HG02981 (cell line): ENCODE measurements around the gene RTF2.

Experiments used
- ATAC-seq: cut with Tn5 transposase; IDR thresholded peaks from one replicate; pipeline ENCODE4 v1.9.1; 2021; ENCODE audit warnings: mild to moderate bottlenecking, moderate library complexity; ENCODE audit not compliant: unreplicated experiment

The RTF2 gene

DNA sequence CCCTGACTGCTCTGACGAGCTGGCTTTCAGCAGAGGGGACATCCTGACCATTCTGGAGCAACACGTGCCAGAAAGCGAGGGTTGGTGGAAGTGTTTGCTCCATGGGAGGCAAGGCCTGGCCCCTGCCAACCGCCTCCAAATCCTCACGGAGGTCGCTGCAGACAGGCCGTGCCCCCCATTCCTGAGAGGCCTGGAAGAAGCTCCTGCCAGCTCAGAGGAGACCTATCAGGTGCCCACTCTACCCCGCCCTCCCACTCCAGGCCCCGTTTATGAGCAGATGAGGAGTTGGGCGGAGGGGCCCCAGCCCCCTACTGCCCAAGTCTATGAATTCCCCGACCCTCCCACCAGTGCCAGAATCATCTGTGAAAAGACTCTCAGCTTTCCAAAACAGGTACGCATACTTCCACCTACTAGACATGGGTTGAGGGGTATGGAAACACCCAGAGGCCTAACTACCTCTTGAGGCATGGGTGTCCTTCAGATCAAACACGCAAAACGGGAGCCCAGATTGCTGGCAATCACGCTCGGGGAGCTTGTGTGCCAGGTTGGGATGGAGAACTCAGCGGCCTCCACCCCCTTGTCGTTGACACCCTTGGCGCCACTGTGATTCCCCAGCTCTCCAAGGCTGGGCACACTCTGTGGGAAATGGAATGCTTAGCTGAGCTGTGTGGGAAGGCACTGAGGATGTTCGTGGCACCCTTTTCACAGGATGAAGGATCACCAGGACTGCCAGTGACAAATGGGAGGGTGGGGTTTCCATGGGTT, 31.0 kb upstream of the RTF2 start:
- no peak for ATAC-seq

DNA sequence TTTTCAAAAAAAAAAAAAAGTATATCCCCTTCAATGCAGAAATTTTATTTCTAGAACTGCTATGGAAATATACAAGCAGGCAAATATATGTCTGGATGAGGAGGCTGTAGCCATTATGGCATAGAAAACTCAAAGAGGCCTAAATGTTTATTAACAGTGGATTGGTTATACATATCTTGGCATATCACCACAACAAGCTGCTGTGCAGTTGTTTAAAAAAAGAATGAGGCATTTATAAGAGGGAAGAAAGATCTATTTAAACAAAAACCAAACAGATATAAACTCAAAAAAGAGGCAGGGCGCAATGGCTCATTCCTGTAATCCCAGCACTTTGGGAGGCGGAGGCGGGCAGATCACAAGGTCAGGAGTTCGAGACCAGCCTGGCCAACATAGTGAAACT, 30.1 kb upstream of the RTF2 start:
- ATAC-seq: no peak

DNA sequence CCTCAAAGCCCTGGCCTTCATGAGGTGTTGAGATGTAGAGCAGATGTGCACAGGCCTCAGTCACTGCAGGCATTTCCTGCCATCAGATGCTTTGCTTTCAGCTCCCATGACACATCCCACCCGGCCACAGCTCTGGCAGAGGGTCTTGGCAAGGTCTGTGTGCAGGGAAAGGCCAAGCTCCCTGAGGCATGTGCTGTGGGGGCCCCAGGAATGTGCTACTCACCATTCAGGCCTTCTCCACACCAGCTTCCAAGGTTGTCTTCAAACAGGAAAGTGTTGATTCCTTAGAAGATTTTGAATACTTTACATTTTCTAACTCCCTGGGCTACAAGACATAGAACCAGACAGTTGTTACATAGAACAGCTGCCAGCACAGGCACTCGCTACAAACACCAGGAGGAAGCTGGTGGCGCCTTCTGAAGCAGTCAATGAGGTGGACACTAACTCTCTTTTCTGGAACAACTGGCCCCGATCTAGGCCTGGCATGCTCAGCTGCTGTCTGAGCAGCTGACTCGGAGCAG, 28.6 kb upstream of the RTF2 start:
- no peak for ATAC-seq

DNA sequence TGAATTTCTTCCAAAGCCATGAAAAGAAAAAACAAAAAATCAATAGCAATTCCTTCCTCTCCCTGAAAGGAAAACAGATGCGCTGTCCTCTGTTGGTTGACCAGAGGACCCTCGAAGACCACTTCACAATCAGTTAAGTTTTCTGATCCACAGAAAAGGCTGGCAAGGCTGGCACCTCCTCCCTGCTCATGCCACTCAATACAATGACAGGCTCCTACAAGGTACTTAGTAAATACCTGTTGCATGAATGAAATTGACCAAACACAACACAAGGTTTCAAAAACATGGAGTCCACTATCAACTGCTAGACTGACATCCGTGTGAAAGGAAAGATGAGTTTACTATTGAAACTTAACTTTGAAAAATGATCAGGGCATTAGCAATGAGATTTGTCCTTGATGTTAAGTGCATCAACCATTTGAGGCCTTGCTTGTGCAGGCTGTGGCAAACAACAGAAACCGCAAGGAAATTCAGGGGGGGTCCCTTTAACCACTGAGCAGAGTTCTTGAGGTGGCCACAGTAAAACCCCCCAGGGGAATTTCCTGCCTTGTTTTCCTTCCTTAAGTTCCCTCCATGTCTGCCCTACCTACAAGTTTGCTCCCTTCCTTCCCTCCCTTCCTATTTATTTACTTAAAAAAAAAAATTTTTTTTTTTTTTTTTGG, 27.9 kb upstream of the RTF2 start:
- ATAC-seq: no peak

DNA sequence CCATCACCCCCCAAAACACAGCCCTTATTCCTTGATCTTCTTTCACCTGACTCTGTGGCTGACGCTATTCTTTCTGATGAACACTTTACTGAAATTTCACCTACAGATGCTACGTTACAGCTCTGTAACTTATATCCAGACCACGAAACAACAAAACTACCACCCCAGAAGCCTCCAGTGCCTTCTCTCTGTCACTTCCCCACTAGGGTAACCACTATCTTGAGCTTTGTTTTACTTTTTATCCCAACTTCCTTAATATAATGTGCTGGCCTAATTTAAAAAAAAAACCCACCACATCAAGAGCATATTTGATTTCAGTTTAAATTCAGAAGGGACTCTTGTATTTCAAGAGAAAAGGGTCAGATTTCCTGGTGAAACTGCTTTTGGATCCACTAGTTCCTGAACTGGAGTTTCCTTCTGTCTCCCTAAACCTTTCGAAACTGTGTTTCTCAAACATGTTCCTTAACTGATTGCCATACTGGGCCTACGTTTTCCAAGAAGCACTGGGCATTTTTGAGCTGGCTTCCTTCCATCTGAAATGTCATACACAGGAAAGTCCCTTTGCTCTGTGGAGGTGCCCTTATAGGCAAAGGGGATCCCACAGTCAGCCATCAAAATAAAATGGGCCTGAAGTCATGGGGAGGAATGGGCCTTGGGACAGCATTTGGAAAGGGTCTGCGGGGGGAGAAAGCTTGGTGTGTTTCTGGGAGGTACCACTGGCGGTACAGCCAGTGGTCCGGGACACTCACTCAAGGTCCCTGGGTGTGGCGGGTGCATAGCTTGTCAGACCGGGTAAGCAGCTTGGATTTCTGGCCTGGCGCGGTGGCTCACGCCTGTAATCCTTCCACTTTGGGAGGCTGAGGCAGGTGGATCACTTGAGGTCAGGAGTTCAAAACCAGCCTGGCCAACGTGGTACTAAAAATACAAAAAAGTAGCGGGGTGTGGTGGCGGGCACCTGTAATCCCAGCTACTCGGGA, 25.8 kb upstream of the RTF2 start:
- ATAC-seq: no peak

DNA sequence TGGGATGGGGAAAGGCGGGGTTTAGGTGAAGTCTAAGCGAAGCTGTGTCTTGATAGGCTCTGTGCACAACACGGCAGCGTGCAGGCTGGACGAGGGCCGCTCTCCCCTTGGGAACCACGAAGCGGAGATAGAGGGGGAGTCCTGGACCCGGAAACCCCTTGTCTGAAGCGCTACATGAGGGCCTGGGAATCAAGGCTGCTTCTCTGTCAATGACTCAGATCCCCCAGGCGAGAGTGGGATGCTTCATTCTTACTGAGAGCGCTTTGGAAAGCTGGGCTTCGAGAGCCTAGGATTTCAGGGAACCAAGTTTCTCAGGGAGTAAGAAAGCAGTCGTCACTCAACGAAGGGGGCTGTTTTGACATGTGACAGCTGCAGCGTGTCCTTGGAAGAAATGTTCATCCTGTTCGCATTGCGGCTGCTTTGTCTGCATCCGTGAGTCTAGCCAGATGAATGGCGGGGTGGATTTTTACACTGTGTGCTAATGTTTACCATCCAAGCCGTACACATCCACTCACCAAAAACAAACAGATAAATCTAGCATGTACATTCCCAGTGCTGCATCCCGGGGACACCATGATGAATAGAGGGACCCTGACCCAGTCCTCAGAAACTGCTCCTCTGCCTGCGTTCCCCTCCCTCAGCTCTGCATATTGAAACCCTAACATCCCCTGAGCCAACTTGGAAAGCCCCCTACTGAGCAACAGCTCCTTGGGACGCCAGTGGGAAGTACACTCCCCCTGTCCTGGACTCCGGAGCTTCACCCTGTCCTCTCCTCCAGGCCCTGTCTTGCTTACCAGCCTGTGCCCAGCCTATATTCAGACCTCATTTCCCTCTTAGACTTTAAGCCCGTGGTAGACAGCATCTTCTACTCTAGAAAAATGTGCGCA, 24.5 kb upstream of the RTF2 start:
- no peak for ATAC-seq

DNA sequence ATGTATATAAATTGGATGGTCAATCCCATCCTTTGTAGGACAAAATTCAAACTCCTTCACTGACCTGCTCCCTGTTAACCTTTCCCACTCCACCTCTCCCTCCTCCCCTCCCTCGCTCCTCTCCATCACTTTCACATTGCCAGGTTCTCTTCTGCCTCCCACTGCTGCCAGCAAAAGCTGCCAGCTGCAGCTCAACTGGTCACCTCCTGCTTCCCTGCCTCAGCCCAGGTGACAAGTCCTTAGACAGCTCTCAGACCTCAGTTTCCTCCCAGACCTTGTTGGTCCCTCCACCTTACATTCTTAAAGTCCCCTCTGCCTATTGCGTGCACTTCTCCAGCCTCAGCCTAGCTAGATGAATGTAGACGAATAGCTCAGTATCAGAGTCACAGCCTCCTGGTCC, 23.3 kb upstream of the RTF2 start:
- ATAC-seq: no peak

DNA sequence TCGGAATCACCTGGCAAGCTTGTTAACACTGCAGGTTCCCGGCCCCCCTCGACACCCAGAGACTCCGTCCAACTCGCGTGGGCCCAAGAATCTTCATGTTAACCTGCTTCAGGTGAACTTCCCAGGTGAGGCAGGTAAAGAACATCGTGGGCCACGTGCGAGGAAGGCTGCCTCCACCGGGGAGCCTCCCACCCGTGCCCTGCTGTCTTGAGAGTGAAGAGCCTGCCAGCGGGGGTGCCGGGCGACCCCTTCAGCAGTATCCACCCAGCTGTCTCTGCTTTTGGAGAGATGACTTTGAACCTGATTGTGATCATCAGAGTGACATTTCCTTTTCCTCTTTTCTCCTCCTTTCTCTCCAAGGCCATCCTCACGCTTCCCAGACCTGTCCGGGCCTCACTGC, 22.9 kb upstream of the RTF2 start:
- ATAC-seq: no peak

DNA sequence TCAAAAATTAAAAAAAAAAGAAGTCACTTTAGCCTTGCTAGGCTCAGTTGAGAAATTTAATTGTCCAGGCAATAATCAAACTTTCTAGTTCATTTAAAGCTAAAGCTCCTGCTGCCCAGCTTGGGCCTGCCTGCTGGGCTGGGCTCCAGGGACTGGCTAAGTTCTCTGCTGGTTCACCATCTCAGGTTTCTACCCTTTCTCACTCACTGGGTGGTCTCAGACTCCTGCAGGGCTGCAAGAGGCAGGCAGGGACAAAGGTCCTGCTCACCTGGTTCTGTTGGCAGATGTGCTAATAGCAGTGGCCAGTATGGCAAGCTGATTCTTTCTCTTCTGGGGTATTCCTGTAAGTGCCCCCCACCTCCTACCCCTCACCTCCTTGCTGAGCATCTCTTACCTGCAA, 21.2 kb upstream of the RTF2 start:
- no peak for ATAC-seq

DNA sequence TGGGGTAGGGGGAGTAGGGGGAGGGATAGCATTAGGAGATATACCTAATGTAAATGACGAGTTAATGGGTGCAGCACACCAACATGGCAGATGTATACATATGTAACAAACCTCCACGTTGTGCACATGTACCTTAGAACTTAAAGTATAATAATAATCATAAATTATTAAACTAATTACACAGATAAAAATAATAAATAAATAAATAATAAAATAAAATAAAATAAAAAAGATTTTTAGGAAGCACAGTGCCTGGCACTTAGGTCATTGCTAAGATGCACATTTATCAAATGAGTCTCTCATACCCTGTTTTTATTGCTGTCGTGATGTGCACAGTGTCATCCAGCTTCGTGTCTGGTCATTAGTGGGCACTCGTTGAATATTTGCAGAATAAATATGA, 19.0 kb upstream of the RTF2 start:
- no peak for ATAC-seq

DNA sequence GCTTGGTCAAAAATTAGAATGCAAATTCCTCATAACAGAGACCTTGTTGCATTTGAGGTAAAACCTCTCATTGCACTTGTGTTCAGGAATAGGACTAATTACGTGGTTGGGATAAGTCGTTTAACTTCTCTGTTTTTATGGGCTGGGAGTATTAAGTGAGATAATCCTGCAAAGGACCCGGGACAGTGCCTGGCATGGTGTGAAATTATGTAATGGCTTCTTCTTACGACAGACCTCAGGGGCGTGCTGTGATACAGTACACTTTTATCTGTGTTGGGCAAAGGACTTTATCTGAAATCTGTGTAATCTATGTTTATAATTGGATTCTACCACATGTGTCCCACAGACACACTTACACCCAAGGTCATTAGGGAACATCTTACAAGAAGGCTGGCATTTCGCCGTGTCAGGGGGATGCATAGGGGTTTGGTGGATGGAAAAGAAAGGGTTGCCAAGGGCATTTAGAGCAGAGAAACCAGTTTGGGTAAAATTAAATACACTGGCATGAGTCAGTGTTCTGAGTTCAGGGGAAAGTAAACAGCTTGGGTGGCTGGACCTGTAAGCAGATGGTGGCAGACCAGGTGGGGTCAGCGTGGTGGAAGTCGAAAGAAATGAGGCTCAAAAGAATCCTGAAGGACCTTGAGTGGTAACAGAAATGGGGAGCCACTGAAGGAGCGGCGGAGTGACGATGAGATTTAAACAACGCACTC, 17.2 kb upstream of the RTF2 start:
- ATAC-seq: no peak

DNA sequence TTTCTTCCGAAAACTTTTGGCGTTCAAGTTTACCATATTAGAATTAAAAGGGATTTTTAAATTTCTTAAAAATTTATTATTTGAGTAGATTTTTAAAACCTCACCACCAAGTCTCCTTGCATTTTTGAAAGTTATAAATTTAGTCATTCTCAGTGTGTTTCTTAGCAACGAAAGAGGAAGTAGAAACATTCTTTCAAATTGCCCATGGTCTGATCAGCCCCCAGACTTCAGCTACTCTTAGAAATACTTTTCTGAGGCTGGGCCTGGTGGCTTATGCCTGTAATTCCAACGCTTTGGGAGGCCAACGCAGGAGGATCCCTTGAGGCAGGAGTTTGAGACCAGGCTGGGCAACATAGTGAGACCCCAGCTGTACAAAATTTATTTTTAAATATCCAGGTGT, 15.1 kb upstream of the RTF2 start:
- peak; percentile 70 for ATAC-seq

DNA sequence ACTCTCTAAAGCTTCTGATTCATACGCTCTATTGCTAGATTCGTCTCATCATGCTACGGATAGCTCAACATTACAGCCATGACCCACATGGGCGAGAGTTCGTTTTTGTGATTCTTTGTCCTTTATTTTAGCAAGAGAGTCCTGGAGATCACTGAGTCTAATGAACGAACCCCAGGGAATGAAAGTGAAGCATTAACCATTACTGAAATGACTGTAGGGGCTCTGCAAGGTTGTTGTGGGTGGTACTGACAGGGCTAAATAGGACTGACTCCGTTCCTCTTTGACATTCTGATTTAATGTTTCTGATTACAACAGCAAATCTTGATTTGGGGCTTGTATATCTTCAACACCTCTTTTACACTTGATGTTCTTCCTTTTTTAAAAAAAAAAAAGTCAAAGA, 13.7 kb upstream of the RTF2 start:
- ATAC-seq: peak; percentile 84

DNA sequence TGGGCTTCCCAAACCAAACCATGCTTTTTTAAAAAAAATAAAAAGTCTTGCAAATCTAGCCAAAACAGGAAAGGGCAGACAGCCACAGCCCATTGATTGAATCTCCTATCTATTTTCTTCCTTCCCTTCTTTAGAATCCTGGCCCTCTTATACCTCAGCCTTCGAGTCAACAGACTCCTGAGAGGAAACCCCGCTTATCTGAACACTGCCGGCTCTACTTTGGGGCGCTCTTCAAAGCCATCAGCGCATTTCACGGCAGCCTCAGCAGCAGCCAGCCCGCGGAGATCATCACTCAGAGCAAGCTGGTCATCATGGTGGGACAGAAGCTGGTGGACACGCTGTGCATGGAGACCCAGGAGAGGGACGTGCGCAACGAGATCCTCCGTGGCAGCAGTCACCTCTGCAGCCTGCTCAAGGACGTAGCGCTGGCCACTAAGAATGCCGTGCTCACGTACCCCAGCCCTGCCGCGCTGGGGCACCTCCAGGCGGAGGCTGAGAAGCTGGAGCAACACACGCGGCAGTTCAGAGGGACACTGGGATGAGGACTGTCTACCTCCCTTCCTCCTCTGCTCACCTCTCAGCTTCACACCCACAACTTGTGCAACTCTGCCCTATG, 10.1 kb upstream of the RTF2 start:
- no peak for ATAC-seq

DNA sequence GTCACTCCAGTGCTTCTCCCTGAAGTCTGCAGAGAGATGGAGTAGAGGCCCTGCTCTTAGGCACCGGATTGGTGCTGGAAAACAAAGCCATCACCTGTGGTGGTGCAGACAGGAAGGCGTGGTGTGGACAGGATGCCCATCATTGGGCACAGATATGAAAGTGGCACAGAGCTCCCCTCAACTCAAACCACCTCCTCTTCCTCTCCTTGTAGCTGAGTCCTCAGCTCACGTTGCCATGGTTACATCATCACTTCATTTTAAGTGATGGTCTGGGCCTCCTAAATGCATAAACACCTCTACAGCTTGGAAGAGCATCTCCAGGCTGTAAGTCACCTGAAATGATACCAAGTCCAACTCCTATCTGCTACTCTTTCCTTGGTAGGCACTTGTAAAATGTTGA, 8.0 kb upstream of the RTF2 start:
- no peak for ATAC-seq

DNA sequence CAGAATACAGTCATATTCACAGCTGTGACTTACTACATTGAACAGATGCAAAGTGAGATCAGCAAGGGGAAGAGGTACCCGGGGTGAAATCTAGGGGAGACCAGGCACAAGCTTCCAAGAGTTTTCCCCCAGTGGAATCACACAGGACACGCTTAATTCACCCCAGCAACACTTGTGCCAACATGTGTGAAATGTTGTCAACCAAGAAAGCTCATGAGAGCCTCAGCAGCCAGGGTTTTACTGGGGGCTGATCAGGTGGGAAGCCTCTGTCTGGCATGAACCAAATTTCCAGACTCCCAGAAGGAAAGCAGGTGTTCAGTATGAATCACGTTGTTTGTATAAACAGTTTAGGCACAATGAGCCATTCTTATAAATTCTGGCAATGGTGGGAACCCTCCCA, 6.9 kb upstream of the RTF2 start:
- no peak for ATAC-seq

DNA sequence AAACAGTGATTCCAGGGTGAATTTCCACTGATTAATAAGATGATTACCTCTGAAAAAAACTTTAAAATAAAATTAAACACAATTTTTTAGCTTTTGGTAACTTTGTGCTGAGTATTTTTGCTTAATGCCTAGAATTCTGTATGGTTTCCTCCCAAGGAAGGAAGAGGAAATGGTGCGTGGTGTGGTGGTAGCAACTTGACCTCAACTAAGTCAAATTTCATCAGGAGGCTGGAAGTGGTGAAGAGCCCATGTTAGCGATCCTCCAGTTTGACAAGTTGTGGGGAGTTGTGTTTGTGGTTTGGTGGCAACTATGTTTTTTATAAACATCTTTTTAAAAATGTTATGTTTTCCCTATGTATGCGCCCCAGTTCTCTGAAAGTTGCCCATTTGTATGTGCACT, 5.0 kb upstream of the RTF2 start:
- no peak for ATAC-seq

DNA sequence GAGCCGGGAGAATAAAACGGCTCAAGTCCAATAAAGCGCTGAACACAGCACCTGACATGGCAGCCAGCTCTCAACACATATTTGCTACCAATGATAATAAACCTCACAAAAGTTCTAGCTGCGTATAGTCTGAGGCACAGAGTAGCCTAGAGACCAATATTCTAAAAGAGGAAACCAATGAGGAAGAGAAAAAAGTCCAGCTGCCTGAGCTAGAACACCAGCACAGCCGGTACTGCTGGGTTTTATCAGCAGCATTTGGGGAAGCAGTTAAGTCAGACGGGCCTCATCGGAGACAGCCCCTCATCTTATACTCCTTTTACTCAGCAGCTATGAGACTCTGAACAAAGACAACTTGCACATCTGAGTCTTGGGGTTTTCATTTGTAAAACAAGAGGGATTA, 2.4 kb upstream of the RTF2 start:
- no peak for ATAC-seq

DNA sequence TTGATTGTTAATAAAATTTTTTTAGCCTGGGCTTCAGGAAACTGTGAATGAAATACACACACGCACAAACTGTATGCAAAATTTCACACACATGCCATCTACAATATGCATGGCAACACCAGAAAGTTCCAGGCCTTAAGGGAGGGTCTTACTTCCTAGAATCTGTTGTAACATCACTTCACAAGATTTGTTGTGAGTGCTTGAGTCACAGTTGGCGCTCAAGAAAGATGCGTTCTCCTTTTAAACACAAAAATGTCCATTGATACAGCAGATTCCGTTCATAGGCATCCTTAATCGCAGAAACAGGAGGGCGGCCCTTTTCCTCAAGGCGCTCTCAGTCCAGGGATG, 485 bp upstream of the RTF2 start:
- ATAC-seq: peak; percentile 7

DNA sequence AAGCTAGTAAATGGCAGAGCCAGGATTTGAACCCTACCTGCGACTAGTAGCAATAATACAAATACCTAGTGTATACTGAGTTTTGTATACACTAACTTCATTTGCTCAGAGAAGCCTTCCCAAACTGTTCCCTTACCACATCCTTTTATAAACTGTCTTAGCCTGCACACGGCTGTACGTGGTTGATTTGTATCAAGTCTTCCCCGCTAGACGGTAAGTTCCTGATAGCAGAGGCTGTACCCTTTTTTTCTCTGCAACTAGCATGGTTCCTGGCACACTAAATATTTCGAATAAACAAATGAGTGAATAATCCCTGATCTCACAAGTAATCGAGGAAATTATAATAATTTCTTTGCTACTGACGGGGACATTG, 636 bp downstream of the RTF2 start:
- ATAC-seq: no peak
